ENCODE results near the gene CCDC148.
A peak's percentile ranks its signal among the peaks of the same experiment; 100 is the strongest.
"Not testable (repeated sequence)": the region's sequence is repeated elsewhere in the genome, so short reads cannot be mapped to it uniquely, and the experiment has no call there.

CCDC148 gene

GRCh38 chr2:158482594-158482993 lies 26.0 kb upstream of the CCDC148 start:
- DNase-seq (ENCODE audit: low read depth): peak; percentile 55

DNA sequence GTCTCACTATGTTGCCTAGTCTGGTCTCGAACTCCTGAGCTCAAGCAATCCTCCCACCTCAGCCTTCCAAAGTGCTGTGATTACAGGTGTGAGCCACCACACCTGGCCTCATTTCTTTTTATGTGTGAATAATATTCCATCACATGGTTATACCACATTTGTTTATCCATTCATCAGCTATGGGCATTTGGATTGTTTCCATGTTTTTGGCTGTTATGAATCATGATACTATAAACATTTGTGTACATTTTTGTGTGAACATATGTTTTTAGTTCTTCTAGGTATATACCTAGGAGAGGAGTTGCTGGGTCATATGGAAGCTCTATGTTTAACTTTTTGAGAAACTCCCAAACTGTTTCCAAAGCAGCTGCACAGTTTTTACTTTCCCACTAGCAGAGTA lies 24.6 kb upstream of the CCDC148 start:
- peak; percentile 59 for DNase-seq (ENCODE audit: low read depth)

GRCh38 chr2:158478816-158479215 lies 22.3 kb upstream of the CCDC148 start:
- no peak for DNase-seq (ENCODE audit: low read depth)

DNA sequence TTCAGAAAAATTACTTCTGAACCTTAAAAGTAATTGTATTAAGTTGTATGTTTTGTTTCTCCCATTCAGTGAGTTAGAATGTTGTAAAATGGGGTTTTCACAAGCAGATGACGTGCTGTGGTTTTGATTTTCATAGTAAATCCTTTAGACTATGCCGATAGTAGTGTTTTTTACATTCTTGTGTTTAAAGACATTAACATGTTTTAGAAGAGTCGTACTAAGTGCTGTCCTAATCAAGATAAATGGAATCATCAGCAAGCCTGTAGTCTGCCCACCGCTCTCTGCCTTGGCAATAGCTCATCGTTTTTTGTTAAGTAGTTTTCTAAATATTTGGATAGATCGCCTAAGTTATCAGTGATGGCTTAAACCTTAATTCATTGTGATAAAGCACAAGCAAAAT lies 21.7 kb upstream of the CCDC148 start:
- DNase-seq (ENCODE audit: low read depth): no peak

- no peak for DNase-seq (ENCODE audit: low read depth)
These were observed 20.6 kb upstream of the CCDC148 start for GRCh38 chr2:158477202-158477601.

GRCh38 chr2:158474526-158475011 lies 18.0 kb upstream of the CCDC148 start:
- not testable (repeated sequence) for DNase-seq (ENCODE audit: low read depth)

DNA sequence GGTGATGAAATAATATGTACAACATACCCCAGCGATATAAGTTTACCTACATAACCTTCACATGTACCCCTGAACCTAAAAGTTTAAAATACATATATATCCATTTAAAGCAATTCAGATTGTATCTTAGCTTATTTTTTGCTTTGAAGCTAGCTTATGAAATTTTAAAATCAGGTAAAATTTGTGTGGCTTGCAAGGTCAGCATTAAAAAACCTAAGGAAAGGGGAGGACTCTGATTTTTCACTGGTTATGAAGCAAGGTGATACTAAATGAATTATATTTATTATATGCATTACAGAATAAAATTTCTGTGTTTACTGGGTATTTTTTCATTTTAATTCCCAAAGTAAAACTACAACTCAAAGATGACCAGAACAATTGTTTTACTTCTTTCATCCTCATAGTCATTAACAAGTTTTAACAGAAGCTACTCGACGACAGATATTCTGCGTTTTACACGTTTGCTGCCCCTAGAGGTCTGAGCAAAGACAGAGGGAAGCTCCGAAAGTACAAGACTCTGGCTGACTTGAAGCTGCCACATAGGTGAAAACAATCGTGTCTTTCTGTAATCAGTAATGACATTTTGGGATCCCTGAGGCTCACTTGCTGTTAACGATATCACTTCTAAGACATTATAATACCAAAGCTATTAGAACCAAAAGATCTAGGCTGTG lies 17.3 kb upstream of the CCDC148 start:
- peak; percentile 17 for DNase-seq (ENCODE audit: low read depth)

DNA sequence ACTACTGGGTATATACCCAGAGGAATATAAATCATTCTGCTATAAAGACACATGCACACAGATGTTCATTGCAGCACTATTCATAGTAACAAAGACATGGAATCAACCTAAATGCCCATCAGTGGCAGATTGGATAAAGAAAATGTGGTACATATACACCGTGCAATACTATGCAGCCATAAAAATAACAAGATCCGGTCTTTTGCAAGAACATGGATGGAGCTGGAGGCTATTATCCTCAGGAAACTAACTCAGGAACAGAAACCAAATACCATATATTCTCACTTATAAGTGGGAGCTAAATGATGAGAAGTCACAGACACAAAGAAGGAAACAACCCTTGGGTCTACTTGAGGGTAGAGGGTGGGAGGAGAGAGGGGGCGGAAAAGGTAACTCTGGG lies 16.7 kb upstream of the CCDC148 start:
- DNase-seq (ENCODE audit: low read depth): not testable (repeated sequence)

DNA sequence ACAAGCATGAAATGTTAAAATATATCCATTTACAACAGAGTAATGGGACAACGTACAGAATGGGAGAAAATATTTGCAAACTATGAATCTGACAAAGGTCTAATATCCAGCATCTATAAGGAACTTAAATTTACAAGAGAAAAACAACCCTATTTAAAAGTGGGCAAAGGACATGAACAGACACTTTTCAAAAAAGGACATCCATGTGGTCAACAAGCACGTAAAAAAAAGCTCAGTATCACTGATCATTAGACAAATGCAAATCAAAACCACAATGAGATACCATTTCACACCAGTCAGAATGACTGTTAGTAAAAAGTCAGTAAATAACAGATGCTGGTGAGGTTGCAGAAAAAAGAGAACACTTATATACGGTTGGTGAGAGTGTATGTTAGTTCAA lies 16.3 kb upstream of the CCDC148 start:
- not testable (repeated sequence) for DNase-seq (ENCODE audit: low read depth)

- DNase-seq (ENCODE audit: low read depth): no peak
These were observed 10.7 kb upstream of the CCDC148 start for GRCh38 chr2:158467248-158467647.

DNA sequence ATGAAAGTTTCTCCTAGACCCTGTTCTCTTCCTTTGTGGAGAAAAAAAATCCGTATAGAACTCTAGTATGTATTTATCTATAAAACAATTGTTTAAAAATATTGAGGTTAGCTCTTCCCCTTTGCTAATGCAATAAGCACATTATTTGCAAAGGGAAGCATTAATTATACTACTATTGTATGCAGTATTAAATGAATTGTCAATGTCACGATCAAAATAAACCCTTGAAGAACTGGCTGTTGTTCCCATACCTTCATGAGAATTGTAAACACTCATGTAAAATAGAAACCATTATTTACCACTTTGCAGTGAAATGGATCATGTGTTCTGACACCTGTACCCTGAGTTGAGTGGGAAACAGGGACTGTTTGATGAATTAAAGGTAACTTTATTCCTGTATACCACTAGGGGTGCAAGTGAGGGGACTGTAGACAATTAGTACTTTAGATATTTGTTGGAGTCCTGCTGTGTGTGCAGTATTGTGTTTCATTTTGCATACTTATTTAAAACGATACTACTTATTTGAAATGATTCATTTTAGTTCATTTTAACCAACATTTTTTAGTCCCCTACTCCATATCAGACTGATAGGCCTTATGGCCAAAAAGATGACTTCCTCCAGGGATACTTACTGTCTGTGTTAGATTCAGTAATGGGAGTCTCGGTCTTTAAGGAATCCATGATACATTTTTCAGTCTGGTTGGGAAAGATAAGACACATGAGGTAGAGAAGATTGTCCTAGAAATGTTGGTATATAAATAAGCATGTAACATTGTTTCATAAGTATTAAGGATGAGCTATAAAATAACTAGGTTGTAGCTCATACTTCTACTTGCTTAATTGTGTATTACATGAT lies 8.1 kb upstream of the CCDC148 start:
- peak; percentile 52 for DNase-seq (ENCODE audit: low read depth)

- DNase-seq (ENCODE audit: low read depth): peak; percentile 31
These were observed 7.0 kb upstream of the CCDC148 start for GRCh38 chr2:158463496-158464095.

DNA sequence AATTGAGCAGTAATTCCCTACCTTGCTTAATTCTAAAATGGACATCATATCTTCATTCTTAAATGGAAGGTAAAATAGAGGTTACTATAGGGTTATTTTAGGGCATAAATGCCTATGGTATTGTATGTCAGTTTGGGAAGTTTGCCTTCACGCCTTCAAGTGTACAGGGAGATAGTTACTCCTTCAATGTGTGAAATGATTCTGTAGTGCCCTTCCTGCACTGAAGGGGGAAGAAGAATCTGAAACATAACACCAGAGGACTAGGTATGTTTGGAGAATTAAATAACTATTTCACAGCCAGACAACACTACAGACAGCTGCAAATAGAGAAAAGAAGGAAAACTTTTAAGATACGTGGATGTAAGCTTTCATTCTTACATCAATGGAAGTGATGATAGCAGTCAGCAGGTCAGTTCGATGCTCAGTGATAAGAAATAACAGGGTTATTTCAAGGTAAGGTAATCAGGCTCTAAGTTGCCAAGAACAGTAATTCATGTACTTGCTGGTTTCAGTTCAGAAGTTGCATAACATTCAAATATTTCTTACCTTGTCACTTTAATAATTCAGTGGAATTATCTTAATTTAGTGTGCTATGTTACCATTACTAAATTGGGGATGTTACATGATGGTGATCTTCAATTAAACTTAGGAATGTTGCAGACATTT lies 4.2 kb upstream of the CCDC148 start:
- DNase-seq (ENCODE audit: low read depth): peak; percentile 13

DNA sequence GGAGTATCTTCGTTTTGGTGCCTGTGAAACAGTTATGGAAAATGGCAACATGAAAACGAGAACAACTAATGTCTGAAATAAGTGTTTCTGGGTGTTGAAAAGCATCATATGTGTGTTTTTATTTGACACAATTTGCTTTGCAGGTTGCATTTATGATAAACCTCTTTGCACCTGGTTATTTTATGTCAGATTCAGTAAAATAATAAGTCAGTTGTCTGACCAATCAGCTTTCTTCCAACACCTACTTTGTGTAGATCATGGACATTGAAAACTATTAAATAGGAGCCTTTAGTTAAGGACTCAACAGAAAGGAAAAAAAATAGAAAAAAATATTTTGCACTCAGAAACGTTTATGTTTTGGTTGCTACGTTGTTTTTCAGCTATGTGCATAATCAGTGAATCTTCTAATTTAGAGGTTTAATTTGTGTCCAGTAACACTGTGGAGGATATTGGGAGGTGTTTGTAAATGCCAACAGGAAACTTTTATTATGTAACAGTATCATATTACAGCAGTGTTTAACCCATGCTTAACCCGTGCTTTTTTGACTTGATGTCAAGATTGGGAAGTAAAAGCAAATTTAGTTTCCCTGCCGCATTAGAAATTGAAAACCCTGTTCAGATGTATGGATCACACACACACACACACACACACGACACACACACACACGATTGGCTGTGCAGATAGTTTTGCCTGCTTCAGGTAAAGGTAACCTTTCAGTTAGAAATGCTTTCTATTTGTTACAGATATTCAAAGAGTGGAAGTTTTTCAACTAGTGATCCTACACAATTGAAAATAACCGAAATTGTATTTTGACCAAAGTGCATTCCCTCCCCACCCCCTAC lies 2.8 kb upstream of the CCDC148 start:
- peak; percentile 8 for DNase-seq (ENCODE audit: low read depth)

GRCh38 chr2:158458617-158458920 lies 2.0 kb upstream of the CCDC148 start:
- DNase-seq (ENCODE audit: low read depth): peak; percentile 33

DNA sequence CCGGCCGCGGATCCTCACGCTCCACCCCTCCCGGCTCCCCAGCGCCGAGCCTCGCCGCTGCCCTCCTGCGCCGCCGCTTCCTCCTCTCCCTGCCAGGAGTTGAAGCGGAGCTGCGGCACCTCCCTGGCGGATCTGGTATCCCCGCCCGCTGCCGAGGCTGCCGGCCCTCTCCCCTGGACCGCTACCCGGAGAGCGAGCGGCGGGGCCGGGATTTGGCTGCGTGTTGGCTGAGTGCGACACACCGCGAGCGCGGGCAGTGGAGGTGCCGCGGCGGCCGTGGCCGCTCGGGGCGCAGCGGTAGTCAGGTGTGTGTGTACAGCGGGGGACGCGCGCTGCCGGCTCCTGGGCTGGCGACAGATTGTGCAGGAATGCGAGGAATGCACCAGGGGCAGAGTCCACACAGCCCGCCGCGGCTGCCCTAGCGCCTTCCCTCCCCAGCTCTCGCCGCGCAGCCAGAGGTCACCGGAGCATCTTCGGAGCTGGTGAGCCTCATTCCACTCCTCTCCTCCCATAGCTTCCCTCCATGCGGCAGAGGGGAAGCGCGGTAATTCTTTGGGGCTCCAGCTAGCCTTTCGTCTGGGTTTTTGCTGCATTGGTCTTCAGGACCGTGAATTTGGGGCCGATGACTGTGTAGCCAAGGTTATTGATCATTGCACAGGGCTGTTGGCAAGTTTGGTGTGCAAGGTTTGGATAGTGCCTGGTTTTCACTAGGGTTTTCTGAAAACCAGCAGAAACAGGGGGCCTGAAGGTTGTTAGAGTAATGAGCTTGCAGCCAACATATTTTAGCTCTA lies 1.5 kb upstream of the CCDC148 start:
- DNase-seq (ENCODE audit: low read depth): peak; percentile 81

DNA sequence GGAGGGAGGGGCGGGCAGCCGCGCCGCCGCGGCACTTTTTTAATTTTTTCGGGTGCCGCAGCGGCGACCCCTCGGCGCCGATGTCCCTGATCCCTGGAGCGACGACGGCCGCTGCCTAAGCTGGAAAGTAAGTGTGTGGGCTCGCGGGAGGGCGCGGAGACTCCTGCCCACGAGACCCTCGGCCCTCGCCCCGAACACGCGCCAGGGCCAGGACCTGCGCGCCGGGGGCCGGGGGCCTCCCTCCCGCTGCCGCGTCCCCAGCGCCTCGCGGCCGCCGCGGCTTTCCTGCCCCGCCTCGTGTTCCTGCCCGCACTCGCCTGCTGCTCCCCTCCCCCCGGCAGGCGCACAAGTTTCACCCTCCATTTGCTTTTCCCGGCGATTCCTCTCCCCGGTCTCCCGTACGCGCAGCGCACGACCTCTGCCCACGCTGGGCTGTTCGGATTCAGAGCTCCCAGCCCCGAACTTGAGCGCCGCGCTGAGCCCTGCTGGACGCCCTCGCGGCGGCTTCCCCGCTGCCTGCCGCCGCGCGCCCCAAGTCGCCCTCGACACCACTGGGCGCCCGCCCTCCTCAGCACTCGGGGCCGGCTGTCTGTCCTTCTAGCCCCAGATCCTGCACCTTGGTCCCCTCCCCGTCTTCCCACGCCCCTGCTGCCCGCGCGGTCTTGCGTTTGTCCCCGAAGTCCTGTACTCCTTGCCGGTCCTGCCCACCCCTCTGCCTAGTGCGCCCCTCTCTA lies 706 bp upstream of the CCDC148 start:
- peak; percentile 76 for DNase-seq (ENCODE audit: low read depth)

DNA sequence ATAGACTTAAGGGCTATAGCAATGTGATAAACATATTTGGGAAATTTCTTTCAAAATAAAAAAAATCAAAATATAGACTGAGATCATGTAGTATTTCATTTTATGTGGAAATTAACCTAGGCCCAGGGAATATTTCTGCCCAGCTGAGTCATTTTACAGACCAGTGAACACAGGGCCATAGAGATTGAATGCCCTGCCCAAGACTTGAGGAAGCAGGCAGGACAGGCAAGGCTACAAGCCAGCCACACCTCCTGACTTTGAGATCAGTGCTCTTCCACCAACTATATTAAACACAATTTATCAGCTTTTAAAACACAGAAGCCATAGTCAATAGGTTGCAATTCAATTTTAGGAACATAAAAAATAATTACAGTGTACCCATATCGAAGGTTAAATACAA lies 12.9 kb downstream of the CCDC148 start:
- DNase-seq (ENCODE audit: low read depth): no peak

DNA sequence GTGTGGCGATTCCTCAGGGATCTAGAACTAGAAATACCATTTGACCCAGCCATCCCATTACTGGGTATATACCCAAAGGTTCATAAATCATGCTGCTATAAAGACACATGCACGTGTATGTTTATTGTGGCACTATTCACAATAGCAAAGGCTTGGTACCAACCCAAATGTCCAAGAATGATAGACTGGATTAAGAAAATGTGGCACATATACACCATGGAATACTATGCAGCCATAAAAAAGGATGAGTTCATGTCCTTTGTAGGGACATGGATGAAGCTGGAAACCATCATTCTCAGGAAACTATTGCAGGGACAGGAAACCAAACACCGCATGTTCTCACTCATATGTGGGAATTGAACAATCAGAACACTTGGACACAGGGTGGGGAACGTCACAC lies 17.5 kb downstream of the CCDC148 start:
- DNase-seq (ENCODE audit: low read depth): not testable (repeated sequence)

DNA sequence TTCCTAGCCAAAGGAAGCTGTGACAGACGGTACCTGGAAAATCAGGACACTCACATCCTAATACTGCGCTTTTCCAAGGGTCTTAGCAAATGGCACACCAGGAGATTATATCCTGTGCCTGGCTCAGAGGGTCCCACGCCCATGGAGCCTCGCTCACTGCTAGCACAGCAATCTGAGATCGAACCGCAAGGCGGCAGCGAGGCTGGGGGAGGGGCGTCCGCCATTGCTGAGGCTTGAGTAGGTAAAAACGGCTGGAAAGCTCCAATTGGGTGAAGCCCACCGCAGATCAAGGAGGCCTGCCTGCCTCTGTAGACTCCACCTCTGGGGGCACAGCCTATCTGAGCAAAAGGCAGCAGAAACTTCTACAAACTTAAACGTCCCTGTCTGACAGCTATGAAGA lies 22.8 kb downstream of the CCDC148 start:
- DNase-seq (ENCODE audit: low read depth): not testable (repeated sequence)

All from ELR (cell line).